TTC549 (cell line): ENCODE results near the gene MACROD1.

Source experiments
- FAIRE-seq: peaks from 2 replicates; lab custom pipeline; 2012; peaks lifted over from hg19 to GRCh38; lab: Jason Lieb, UNC

Gene MACROD1

DNA sequence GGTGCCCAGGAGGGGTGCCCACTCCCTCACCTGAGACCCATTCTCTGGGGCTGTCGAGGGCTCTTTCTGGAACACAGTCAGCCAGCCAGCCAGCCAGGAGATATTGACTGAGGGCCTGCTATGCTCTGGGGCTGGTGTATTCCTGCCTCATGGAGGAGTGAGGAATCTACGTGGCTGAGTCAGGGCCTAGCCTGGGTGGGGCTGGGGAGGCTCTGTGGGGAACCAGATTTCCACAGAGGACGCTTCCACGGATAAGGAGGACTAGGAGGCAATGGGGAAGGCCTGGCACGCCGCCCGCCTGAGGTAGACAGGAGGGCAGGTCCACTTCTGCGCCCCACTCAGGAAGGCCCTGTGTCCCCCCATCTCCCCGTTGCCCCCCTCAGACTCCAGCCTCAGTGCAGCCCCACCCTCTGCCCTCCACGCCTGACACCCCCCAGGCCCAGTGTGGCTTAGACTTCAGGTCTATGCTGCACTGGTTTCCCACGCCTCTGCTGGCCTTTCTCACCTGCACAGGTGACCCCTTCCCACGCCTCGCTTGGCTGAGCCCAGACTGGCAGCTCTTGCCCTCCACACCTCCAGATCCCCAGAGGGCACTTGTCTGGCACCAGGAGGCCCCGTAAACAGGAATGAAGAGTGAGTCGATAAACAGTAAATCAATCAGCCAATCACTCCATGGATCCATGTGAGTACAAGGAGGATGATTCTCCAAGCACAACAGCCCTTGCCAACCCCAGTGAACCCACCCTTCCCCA lies 37.5 kb downstream of the MACROD1 start:
- no peak for FAIRE-seq

DNA sequence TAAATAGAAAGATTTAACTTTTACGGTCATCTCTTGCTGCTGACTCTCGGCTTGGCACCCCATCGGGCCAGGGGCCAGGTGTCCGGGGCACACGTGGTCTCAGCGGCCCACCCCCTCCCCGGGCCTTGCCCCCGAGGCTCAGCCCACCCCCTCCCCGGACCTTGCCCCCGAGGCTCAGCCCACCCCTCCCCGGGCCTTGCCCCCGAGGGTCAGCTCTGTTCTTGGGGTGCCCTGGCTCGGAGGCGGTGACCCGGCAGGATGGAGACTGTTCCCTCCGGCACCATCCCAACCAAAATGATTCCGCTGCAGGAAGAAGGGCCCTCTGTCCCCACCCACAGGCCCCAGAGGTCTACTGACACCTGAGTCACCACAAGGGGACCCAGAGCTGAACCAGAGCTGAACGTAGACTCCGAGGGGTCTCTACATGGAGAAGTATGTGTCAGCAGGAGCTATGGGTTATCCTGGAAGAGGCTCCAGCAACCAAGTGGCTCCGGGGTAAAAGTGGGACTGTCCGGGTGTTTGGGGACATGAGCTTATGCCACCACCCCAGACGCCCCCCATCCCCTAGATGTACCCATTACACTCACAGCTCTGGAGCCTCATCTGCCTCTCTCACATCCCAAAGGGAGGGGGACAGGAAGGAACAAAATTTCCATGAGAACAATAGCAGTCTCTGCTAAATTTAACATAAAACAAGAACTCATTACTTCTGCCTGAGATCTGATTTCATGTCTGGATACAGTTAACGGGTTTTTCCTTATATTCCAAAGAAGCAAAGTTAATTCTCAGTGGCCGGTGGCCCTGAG lies 38.4 kb downstream of the MACROD1 start:
- no peak for FAIRE-seq

- no peak for FAIRE-seq
Measured at GRCh38 chr11:64126796-64127195, 39.1 kb downstream of the MACROD1 start.

- FAIRE-seq, result no peak
Measured at GRCh38 chr11:64126371-64126770, 39.5 kb downstream of the MACROD1 start.

DNA sequence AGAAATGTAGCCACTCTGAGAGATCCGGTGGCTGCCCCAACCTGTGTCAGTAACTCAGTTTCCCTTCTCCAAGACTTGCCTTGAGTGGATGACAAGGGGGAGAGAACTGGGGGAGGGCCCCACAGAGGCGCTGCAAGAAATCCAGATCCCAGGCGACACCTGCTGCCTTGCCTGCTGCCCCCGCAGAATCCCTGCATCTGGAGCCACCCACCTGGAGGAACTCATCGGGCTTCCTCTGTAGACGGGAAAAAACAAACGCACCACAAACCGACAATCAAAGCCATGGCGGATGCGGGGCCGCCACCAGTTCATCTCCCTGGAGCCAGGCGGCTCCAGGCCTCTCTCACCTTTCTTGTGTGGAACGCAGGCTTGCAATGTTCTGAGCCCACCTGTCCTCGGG lies 40.2 kb downstream of the MACROD1 start:
- FAIRE-seq, result no peak

DNA sequence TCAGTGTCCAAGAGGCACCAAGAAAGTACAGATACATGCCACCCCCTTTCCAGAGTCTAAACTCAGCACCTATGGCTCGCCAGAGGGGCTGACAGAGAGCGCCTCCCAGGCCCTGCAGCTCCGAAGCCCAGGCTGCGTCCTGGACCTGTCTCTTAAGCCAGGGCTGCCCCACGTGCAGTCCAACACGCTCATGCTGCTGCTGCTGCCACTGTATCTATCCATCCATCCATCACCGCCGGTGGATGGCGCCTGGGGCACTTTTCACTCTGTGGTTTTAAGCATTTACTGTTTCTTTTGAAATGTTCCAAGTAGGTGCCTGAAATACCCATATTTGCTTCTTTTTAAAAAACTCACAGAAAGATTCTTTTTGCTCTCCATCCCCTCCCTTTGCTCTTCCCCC lies 41.8 kb downstream of the MACROD1 start:
- no peak for FAIRE-seq

DNA sequence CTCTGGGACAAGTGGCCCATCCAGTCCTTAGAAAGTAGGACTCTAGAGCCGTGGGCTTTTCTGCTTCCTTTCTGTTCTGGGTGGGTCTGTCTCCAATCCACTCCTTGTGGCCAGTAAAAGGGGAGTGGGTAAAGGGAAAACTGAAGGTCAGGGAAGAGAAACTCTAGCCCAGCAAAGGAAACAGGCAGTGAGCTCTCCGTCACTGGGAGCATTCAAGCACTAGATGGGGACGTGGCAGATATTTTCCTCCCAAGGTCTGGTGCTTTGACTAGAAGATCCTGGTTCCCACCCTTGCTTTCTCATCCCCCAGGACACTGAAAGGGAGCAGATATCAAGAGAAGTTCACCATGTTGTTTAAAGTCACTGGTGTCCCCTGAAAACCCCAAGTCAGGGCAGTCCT lies 42.2 kb downstream of the MACROD1 start:
- no peak for FAIRE-seq

DNA sequence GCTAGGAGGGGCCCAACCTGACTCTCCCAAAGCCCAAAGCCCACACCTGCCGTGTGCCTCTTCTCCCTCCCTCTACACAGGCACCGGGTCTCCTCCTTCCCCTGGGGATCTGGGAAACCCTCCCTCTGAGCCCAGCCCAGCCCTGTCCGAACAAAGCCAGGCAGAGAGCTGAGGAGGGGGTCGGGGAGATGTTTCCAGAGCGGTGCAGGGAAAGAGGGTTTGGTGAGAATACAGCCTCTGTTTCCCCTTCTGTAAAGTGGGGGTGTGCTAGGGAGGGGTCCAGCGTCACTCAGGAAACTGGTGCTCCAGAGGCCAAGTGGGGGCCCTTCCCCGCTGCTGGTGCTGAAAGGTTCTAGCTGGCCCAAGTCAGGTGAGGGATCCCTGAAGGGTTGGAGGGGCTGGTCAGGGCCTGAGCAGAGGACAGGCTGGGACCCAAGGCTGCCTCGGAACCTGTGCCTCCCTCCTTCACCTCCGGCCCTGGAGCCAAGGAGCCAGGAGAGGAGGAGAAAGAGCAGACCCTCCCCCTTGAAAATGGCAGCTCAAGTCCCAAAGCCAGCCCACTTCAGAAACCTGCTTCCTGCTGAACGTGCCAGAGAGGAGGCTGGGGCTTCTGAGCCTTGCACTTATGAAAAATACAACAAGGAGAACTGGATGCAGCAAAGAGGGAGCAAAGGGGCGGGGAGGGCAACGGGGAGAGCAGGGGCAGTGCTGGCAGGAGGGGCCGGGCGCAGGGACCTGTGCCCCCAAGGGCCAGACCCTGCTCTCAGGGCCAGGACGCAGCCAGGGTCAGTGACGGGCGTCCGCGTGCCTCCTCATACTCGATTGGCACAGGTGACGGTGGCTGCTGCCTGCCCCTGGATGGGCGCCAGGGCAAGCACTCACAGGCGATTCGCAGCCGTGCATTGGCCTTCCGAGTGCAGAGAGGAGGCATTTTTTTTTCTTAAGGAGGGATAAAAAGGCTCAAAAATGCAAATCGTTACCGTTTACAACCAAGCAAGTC lies 43.2 kb downstream of the MACROD1 start:
- FAIRE-seq, result no peak

GRCh38 chr11:64121663-64122410 lies 44.1 kb downstream of the MACROD1 start:
- no peak for FAIRE-seq

GRCh38 chr11:64120951-64121569 lies 44.9 kb downstream of the MACROD1 start:
- no peak for FAIRE-seq

DNA sequence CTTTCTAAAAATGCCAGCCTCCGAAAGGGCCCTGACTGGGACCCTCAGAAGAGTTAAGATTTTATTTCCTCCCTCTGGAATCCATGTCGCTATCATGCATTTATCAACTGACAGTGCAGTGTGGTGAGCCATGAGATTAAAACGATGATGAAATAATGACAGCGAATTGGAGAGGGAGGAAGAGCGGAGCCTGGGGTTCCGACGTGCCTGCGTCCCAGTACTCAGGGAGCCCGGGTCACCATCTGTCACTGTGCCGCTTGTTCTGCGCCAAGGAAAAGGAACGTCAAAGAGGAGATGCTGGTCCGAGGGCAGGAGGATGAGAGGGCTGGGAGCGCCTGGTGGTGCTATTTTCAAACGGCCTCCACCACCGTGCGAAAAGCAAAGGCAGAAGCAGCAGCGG lies 46.2 kb downstream of the MACROD1 start:
- FAIRE-seq, result no peak

DNA sequence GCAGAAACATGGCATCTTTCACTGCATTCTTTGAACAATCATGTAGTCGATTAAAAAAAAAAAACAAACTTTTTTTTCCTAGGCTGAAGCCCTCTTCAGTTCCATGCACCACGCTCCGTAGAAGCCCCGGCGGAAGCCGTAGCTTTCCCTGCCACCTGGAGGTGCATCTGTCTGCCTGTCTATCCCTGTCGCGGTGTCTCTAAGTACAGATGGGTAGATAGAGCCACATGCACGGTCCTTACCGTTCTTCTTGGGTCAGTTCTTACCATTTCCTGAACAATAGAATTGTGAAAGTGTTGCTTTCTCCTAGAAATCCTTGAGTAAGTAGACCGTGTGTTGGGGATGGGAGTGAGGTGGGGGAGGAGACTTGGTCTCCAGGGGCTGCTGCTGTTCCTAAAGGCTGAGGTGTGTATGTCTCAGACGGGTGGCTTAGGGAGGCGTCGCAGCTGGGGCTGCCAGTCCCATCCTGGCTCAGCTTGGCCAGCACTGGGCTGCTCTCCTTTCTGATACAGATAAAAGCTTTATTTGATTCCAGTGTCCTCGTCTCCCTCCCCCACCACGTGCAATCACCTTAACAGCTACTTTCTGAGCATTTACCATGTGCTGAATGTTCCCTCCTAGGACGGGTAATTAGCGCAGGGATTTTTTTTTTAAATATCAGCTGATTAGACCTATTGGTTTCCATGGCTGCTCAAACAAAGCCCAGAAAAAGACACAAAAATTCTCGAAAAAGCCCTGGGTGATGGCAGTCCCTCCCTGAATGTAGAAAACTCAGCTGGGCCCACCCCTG lies 46.8 kb downstream of the MACROD1 start:
- FAIRE-seq, result no peak

GRCh38 chr11:64117763-64118459 lies 48.0 kb downstream of the MACROD1 start:
- FAIRE-seq, result no peak

DNA sequence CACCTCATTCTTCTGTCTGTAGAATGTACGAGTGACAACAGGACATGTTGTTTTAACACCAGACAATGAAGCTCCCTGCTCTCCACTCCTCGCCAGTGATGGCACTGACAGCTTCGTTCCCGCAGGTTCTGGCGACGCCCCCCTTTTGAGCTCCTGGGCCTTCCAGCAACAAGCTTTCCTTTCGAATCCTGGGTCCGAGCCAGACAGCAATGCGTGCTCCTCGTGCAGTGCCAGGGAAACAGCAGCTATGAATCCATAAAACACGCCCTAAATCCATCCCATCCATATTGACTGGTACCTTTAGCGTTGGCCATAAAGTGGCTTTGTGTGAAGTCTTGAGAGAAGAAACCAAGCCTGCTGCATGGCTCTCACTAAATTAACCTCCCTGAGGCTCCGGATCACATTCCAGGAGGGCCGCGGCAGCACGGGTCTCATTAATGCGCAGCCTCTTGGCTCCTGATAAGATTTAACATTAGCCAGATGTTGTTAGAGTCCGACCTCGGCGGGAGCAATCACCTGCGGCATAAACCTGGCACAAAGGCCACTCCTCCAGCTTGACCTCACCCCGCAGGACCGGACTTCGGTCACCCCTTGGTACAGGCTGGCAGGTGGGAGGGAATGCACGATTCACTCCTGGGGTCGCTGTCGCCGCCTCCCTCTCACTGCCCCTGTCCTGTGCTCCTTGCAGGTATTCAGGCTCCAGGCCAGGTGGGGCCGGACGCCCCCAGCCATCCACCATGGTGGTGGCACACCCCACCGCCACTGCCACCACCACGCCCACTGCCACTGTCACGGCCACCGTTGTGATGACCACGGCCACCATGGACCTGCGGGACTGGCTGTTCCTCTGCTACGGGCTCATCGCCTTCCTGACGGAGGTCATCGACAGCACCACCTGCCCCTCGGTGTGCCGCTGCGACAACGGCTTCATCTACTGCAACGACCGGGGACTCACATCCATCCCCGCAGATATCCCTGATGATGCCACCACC lies 50.1 kb downstream of the MACROD1 start:
- no peak for FAIRE-seq

DNA sequence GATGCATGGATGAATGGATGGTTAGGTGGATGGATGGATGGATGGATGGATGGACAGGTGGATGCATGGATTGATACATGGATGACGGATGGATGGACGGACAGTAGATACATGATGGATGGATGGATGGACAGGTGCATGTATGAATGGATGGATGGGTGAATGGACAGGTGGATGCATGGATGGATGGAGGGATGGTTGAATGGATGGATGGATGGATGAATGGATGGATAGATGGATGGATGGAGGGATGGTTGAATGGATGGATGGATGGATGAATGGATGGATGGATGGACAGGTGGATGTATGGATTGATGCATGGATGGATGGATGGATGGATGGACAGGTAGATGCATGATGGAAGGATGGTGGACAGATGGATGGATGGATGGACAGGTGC lies 51.7 kb downstream of the MACROD1 start:
- FAIRE-seq, result no peak

- FAIRE-seq, result no peak
Measured at GRCh38 chr11:64113462-64113780, 52.5 kb downstream of the MACROD1 start.

DNA sequence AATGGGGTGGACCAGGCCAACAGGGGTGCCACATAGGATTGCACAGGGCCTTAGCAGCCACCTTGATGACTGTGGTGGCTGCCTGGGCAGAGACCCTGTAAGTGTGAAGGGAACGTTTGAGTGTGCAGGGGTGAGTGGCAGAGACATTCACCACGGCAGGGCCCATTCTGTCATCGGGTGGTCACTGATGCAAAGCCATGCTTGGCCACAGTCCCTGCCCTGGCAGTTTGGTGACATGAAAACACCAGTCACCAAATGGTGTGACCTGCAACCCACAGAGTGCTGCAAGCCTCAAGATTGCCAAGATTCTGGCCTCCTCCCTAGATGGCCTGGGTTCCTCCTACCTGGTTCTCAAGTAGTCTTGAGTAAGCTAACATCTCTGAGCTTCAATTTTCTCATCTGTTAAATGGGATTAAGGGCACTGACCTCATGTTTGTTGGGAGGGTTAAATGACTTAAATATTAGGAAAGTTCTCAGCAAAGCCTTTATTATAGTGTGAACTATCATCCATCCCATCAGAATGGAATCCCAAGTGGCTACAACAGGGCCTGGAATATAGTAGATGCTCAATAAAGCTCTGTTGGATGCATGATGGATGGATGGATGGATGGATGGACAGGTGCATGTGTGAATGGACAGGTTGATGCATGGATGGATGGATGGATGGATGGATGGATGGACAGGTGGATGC lies 53.0 kb downstream of the MACROD1 start:
- FAIRE-seq, result no peak
